ENCODE measurements around the gene TMTC2. TPM values are rescaled to one million over a fixed set of nuclear protein-coding genes. Genes with fewer than 3 reads are reported as not detected.

TMTC2 gene
- total and polyA plus RNA-seq, 2 donors from 2014 or later, result 6.0 to 32.9 TPM

DNA sequence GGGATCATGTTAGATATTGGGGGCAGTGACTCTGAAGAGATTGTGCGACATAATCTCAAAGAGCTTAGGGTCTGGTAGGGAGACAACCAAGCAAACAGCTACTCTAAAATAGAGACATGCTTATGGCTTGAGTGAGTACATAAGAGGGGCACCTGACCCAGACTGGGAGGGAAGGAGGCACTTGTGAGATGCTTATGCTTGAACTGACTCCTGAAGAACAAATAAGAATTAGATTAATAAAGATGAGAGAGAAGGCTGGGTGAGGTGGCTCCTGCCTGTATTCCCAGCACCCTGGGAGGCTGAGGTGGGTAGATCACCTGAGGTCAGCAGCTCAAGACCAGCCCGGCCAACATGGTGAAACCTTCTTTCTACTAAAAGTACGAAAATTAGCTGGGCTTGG is 19.1 kb downstream of the TMTC2 start:
- DNase-seq (no peak), FAIRE-seq (no peak)
- H3K27me3 ChIP-seq (ENCODE audit: control insufficient read depth, insufficient read depth, low read length), result no peaks in the 10 kb centered on the region
- no peak overlapping the region for H3K27ac ChIP-seq (ENCODE audit: low read depth in 2 of 2, low read length in 2 of 2)
- intact Hi-C loops (cut with DNase I), result no loop called here
- H3K9ac ChIP-seq (ENCODE audit: low read length in 3 of 3), result no peak overlapping the region
- no peaks in the 10 kb centered on the region for H3K9me3 ChIP-seq (ENCODE audit: control insufficient read depth in 2 of 3, insufficient read depth in 1 of 3, low read length in 3 of 3)
- no peak for TF ChIP-seq CTCF (IDR thresholded peaks at IDR 0.05; ENCODE audit: borderline replicate concordance, extremely low read depth, insufficient read depth)
- no peaks in the 10 kb centered on the region for H3K36me3 ChIP-seq (ENCODE audit: control insufficient read depth in 2 of 3, insufficient read depth in 3 of 3, low read length in 3 of 3)
- no peaks in the 10 kb centered on the region for H3K4me1 ChIP-seq (ENCODE audit: control insufficient read depth in 2 of 3, insufficient read depth in 2 of 3, low read depth in 1 of 3, low read length in 3 of 3)
- no peak overlapping the region for H3K4me3 ChIP-seq (ENCODE audit: low read length in 3 of 3)

DNA sequence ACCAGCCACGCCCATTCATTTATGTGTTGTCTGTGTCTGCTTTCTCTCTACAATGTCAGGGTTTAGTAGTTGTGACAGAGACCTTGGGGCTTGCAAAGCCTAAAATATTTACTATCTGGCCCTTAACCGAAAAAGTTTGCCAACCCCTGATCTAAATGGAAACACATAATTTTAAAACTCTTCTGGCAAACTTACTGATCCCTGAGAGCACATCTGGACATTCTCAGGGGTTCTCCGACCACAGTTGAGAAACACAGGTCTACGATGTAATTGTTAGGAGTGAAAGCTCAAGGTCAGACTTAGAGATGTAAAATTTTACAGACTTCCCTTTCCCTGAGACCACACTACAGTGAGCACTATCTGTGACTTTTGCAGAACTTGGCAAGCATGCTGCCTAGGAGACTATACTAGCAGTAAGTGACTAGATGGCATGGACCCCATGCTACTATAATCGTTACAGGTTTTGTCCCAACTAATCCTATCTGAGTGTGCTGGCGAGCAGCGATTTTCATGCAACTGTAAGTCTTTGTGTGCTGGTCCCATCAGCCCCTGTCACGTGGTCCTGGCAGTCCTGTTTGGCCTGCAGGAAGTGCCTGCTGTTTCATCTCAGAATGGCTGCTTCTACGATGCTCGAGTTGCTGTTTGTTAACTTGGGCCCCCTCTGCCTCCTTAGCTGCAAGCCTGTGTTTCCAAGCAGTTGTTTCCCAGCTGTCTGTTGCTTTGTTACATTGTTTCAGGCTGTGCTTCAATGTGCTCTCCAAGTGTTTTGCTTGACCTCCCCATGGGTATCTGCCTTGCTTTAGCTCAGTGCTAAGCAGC is 21.6 kb downstream of the TMTC2 start:
- peak in 4 of 5 donors; percentile 18 to 87 (median 37) for DNase-seq
- FAIRE-seq, result no peak

GRCh38 chr12:82709794-82710355 is 23.2 kb downstream of the TMTC2 start:
- intact Hi-C loops (cut with DNase I), result no loop called here

More for the DNA sequence above, 21.6 kb downstream of the TMTC2 start:
- no peak overlapping the region for H3K9ac ChIP-seq (ENCODE audit: low read length in 3 of 3)
- H3K27me3 ChIP-seq (ENCODE audit: control insufficient read depth, insufficient read depth, low read length), result no peaks in the 10 kb centered on the region
- H3K9me3 ChIP-seq (ENCODE audit: control insufficient read depth in 2 of 3, insufficient read depth in 1 of 3, low read length in 3 of 3), result no peaks in the 10 kb centered on the region
- H3K4me1 ChIP-seq (ENCODE audit: control insufficient read depth in 2 of 3, insufficient read depth in 2 of 3, low read depth in 1 of 3, low read length in 3 of 3), result no peaks in the 10 kb centered on the region
- TF ChIP-seq CTCF (IDR thresholded peaks at IDR 0.05; ENCODE audit: borderline replicate concordance, extremely low read depth, insufficient read depth), result no peak
- H3K4me3 ChIP-seq (ENCODE audit: low read length in 3 of 3), result no peak overlapping the region
- intact Hi-C loops (cut with DNase I), result no loop called here
- H3K36me3 ChIP-seq (ENCODE audit: control insufficient read depth in 2 of 3, insufficient read depth in 3 of 3, low read length in 3 of 3), result no peaks in the 10 kb centered on the region
- H3K27ac ChIP-seq (ENCODE audit: low read depth in 2 of 2, low read length in 2 of 2), result no peak overlapping the region

More at GRCh38 chr12:82709794-82710355, 23.2 kb downstream of the TMTC2 start:
- Histone ChIP-seq H3K9me3 (ENCODE audit: control insufficient read depth in 2 of 3, insufficient read depth in 1 of 3, low read length in 3 of 3) (no peaks in the 10 kb centered on the region), H3K27ac (ENCODE audit: low read depth in 2 of 2, low read length in 2 of 2) (no peak overlapping the region), H3K4me1 (ENCODE audit: control insufficient read depth in 2 of 3, insufficient read depth in 2 of 3, low read depth in 1 of 3, low read length in 3 of 3) (no peaks in the 10 kb centered on the region), H3K4me3 (ENCODE audit: low read length in 3 of 3) (no peak overlapping the region), H3K27me3 (ENCODE audit: control insufficient read depth, insufficient read depth, low read length) (no peaks in the 10 kb centered on the region), H3K9ac (ENCODE audit: low read length in 3 of 3) (no peak overlapping the region), H3K36me3 (ENCODE audit: control insufficient read depth in 2 of 3, insufficient read depth in 3 of 3, low read length in 3 of 3) (no peaks in the 10 kb centered on the region)
- no peak for TF ChIP-seq CTCF (IDR thresholded peaks at IDR 0.05; ENCODE audit: borderline replicate concordance, extremely low read depth, insufficient read depth)
- no peak for FAIRE-seq
- no peak for DNase-seq
